ENCODE data around the gene ATP7A.

- TF ChIP-seq CTCF (conservative IDR thresholded peaks at IDR 0.05; ENCODE audit: low read length) (no peak), EZH2phosphoT487 (IDR thresholded peaks at IDR 0.05; ENCODE audit: borderline replicate concordance) (no peak)
These were observed 43.2 kb downstream of the ATP7A start for GRCh38 chrX:77953708-77954107.
